ENCODE data around the gene CAPN7.

Gene CAPN7

GRCh38 chr3:15263926-15264325 is 57.9 kb downstream of the CAPN7 start:
- Histone ChIP-seq H3K36me3 (ENCODE audit: insufficient read depth, low read length) (no peaks in the 10 kb centered on the region), H3K9me3 (ENCODE audit: low read depth, low read length) (no peaks in the 10 kb centered on the region), H3K9ac (ENCODE audit: insufficient read length) (no peak overlapping the region), H3K27ac (no peak overlapping the region), H3K4me3 (no peak overlapping the region)
- TF ChIP-seq POLR2AphosphoS5 (IDR thresholded peaks at IDR 0.05; ENCODE audit: borderline replicate concordance, low read depth, low read length) = no peak
- no peak for TF ChIP-seq FOXP2 (optimal IDR thresholded peaks at IDR 0.05; ENCODE audit: control extremely low read depth, extremely low read length, insufficient read depth)
- no peak for DNase-seq (ENCODE audit: low read depth, low spot score)

GRCh38 chr3:15264486-15264885 is 58.4 kb downstream of the CAPN7 start:
- no peaks in the 10 kb centered on the region for H3K36me3 ChIP-seq (ENCODE audit: insufficient read depth, low read length)
- H3K27ac ChIP-seq = no peak overlapping the region
- H3K4me3 ChIP-seq = no peak overlapping the region
- H3K9ac ChIP-seq (ENCODE audit: insufficient read length) = no peak overlapping the region
- no peaks in the 10 kb centered on the region for H3K9me3 ChIP-seq (ENCODE audit: low read depth, low read length)
- no peak for TF ChIP-seq POLR2AphosphoS5 (IDR thresholded peaks at IDR 0.05; ENCODE audit: borderline replicate concordance, low read depth, low read length)
- TF ChIP-seq FOXP2 (optimal IDR thresholded peaks at IDR 0.05; ENCODE audit: control extremely low read depth, extremely low read length, insufficient read depth) = no peak
- TF ChIP-seq EZH2 (IDR thresholded peaks at IDR 0.05) = no peak
- no peak for DNase-seq (ENCODE audit: low read depth, low spot score)

GRCh38 chr3:15265655-15266509 is 59.8 kb downstream of the CAPN7 start:
- H3K36me3 ChIP-seq (ENCODE audit: insufficient read depth, low read length) = no peaks in the 10 kb centered on the region
- H3K4me3 ChIP-seq = no peak overlapping the region
- no peak overlapping the region for H3K9ac ChIP-seq (ENCODE audit: insufficient read length)
- H3K27ac ChIP-seq = no peak overlapping the region
- DNase-seq (ENCODE audit: low read depth, low spot score) = no peak
- no peaks in the 10 kb centered on the region for H3K9me3 ChIP-seq (ENCODE audit: low read depth, low read length)
- TF ChIP-seq POLR2AphosphoS5 (IDR thresholded peaks at IDR 0.05; ENCODE audit: borderline replicate concordance, low read depth, low read length) (no peak), EZH2 (IDR thresholded peaks at IDR 0.05) (no peak), FOXP2 (optimal IDR thresholded peaks at IDR 0.05; ENCODE audit: control extremely low read depth, extremely low read length, insufficient read depth) (no peak)

- Histone ChIP-seq H3K4me3 (no peak overlapping the region), H3K27ac (no peak overlapping the region), H3K9ac (ENCODE audit: insufficient read length) (no peak overlapping the region), H3K9me3 (ENCODE audit: low read depth, low read length) (no peaks in the 10 kb centered on the region), H3K36me3 (ENCODE audit: insufficient read depth, low read length) (no peaks in the 10 kb centered on the region)
- no peak for DNase-seq (ENCODE audit: low read depth, low spot score)
- TF ChIP-seq FOXP2 (optimal IDR thresholded peaks at IDR 0.05; ENCODE audit: control extremely low read depth, extremely low read length, insufficient read depth) (no peak), POLR2AphosphoS5 (IDR thresholded peaks at IDR 0.05; ENCODE audit: borderline replicate concordance, low read depth, low read length) (no peak), EZH2 (IDR thresholded peaks at IDR 0.05) (no peak)
These were observed 60.7 kb downstream of the CAPN7 start for GRCh38 chr3:15266510-15267376.

- Histone ChIP-seq H3K4me3 (no peak overlapping the region), H3K9me3 (ENCODE audit: low read depth, low read length) (no peaks in the 10 kb centered on the region), H3K27ac (no peak overlapping the region), H3K36me3 (ENCODE audit: insufficient read depth, low read length) (no peaks in the 10 kb centered on the region), H3K9ac (ENCODE audit: insufficient read length) (no peak overlapping the region)
- no peak for DNase-seq (ENCODE audit: low read depth, low spot score)
- TF ChIP-seq FOXP2 (optimal IDR thresholded peaks at IDR 0.05; ENCODE audit: control extremely low read depth, extremely low read length, insufficient read depth) (no peak), EZH2 (IDR thresholded peaks at IDR 0.05) (no peak), POLR2AphosphoS5 (IDR thresholded peaks at IDR 0.05; ENCODE audit: borderline replicate concordance, low read depth, low read length) (no peak)
These were observed 61.5 kb downstream of the CAPN7 start for GRCh38 chr3:15267502-15267901.

- H3K4me3 ChIP-seq = no peak overlapping the region
- no peaks in the 10 kb centered on the region for H3K36me3 ChIP-seq (ENCODE audit: insufficient read depth, low read length)
- H3K27ac ChIP-seq = no peak overlapping the region
- no peak overlapping the region for H3K9ac ChIP-seq (ENCODE audit: insufficient read length)
- no peaks in the 10 kb centered on the region for H3K9me3 ChIP-seq (ENCODE audit: low read depth, low read length)
- no peak for DNase-seq (ENCODE audit: low read depth, low spot score)
- TF ChIP-seq POLR2AphosphoS5 (IDR thresholded peaks at IDR 0.05; ENCODE audit: borderline replicate concordance, low read depth, low read length) (no peak), FOXP2 (optimal IDR thresholded peaks at IDR 0.05; ENCODE audit: control extremely low read depth, extremely low read length, insufficient read depth) (no peak), EZH2 (IDR thresholded peaks at IDR 0.05) (no peak)
These were observed 62.1 kb downstream of the CAPN7 start for GRCh38 chr3:15268033-15268631.

- no peak overlapping the region for H3K4me3 ChIP-seq
- no peaks in the 10 kb centered on the region for H3K36me3 ChIP-seq (ENCODE audit: insufficient read depth, low read length)
- H3K27ac ChIP-seq = no peak overlapping the region
- no peak overlapping the region for H3K9ac ChIP-seq (ENCODE audit: insufficient read length)
- TF ChIP-seq FOXP2 (optimal IDR thresholded peaks at IDR 0.05; ENCODE audit: control extremely low read depth, extremely low read length, insufficient read depth) = no peak
- DNase-seq (ENCODE audit: low read depth, low spot score) = no peak
- H3K9me3 ChIP-seq (ENCODE audit: low read depth, low read length) = no peaks in the 10 kb centered on the region
These were observed 63.3 kb downstream of the CAPN7 start for GRCh38 chr3:15269091-15269989.
